Measurements from ENCODE around the gene KBTBD13.

KBTBD13 gene

GRCh38 chr15:65083262-65083701 lies 6.7 kb downstream of the KBTBD13 start:
- TF ChIP-seq CTCF (IDR thresholded peaks at IDR 0.05; ENCODE audit: low read depth, low read length), result peak; percentile 53
- in situ Hi-C loops (cut with HindIII; ENCODE audit: low sequenced_read_pairs), result no loop called here
- peak; percentile 32 for DNase-seq (ENCODE audit: low read depth, low spot score)
- H3K4me3 ChIP-seq (ENCODE audit: low read depth, low read length), result no peak overlapping the region

DNA sequence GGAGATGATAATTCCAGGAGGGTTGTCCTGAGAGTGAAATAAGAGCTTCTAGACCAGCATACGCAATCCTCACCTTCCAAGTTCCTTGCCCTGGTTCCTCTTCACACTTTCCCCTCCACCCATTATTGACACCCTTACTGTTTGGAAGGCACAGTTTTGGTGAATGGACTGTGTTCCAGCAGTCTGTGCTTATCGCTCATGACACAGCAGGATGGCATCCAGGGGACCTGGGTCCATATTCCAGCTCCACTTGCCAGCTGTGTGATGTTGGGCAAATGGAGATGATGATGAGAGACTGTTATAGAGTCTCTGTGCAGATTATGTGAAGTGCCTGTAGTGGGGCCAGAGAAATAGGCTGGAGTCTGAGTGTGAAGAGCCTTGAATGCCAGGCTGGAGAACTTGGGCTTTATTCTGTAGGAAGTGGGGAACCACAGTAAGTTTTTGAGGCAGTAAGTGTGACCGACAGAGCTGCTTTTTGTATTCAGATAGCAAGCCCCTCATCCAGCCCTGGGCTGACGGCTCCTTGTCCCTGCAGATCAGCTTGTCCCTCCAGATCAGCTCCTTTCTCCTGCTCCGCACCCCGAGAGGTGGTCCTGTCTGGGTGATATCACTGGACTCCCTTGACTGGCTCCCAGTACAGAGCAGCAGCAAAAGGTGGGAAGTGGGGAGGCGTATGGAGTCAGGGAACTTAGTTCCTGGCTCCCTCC lies 8.1 kb downstream of the KBTBD13 start:
- no peak overlapping the region for H3K4me3 ChIP-seq (ENCODE audit: low read depth, low read length)
- DNase-seq (ENCODE audit: low read depth, low spot score), result no peak
- in situ Hi-C loops (cut with HindIII; ENCODE audit: low sequenced_read_pairs), result no loop called here
- no peak for TF ChIP-seq CTCF (IDR thresholded peaks at IDR 0.05; ENCODE audit: low read depth, low read length)

GRCh38 chr15:65085207-65085753 lies 8.7 kb downstream of the KBTBD13 start:
- no peak for DNase-seq (ENCODE audit: low read depth, low spot score)
- TF ChIP-seq CTCF (IDR thresholded peaks at IDR 0.05; ENCODE audit: low read depth, low read length), result no peak
- in situ Hi-C loops (cut with HindIII; ENCODE audit: low sequenced_read_pairs), result no loop called here
- no peak overlapping the region for H3K4me3 ChIP-seq (ENCODE audit: low read depth, low read length)

DNA sequence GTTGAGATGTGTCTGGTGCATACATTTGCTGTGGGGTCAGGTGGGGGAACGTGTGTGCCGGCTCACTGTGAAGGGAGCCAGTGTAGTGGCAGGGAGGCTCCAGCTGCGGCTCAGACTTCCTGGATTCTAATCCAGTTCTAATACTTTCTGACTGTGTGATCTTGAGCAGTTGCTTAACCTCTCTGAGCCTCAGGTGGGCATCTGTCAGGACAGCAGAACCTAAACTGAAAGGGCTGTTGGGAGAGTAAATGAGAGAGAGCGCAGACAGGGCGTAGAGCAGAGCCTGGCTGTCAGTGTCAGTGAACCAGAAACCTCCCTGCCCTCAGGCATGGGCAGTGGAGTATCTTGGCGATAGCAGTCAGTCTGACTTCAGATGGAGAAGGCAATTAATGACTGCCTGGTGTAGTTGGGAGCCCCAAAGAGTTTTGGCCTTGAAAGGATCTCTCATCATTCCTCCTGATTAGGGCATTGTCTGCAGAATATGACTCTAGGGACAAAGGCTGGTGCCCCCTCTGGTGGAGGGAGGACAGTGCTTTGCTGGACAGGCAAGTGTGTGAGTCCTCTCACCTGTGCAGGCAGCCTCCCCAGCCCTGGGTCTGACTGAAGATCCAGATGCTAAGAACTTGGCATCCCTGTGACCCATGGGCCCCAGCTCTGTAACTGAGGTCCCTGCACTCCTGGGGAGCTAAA lies 9.6 kb downstream of the KBTBD13 start:
- no peak overlapping the region for H3K4me3 ChIP-seq (ENCODE audit: low read depth, low read length)
- peak; percentile 67 for TF ChIP-seq CTCF (IDR thresholded peaks at IDR 0.05; ENCODE audit: low read depth, low read length)
- DNase-seq (ENCODE audit: low read depth, low spot score), result no peak
- in situ Hi-C loops (cut with HindIII; ENCODE audit: low sequenced_read_pairs), result no loop called here

DNA sequence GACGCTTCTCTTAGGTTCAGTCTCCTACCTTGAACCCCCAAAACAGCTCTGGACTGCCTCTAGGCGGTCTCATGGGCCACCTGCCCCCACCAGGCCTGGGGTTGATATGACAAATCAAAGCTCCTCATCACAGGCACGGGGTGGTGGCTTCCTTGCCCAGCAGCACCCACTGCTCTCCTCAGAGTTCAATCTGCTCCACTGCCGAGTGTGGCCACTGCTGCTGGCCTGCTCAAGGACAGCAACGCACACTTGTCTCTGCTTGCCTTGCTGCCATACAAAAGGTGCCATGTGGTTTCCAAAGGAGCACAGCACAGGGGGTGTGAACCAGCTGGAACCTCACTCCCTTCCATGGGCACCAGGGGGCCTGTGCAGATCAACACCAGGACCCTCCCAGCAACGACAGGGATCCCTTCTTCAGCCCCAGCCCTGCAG lies 10.2 kb downstream of the KBTBD13 start:
- DNase-seq (ENCODE audit: low read depth, low spot score), result no peak
- no peak overlapping the region for H3K4me3 ChIP-seq (ENCODE audit: low read depth, low read length)
- peak; percentile 43 for TF ChIP-seq CTCF (IDR thresholded peaks at IDR 0.05; ENCODE audit: low read depth, low read length)
- in situ Hi-C loops (cut with HindIII; ENCODE audit: low sequenced_read_pairs), result no loop called here

DNA sequence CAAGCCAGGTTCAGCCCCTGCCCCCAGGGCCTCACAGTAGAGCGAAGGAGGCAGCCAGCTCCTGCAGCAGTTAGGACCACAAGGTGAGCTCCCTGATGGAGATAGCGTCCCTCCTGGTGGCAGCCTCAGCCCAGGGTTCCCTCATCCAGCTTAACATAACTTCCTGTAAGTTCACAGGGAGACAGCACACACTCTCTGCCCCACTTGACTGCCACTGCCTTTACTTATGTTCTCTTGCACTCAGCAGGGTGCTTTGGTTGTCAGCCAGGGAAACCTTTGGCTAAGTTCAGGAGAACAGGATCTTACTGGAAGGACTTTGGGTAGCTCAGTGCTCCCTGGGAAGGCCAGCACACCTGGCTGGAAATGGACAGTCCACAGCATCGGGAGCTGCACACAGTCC lies 10.9 kb downstream of the KBTBD13 start:
- DNase-seq (ENCODE audit: low read depth, low spot score), result no peak
- in situ Hi-C loops (cut with HindIII; ENCODE audit: low sequenced_read_pairs), result no loop called here
- H3K4me3 ChIP-seq (ENCODE audit: low read depth, low read length), result no peak overlapping the region
- no peak for TF ChIP-seq CTCF (IDR thresholded peaks at IDR 0.05; ENCODE audit: low read depth, low read length)
